Stimulated activated CD4-positive, alpha-beta T cell treated with anti-CD3 and anti-CD28 coated beads, Interleukin-1b, Interleukin-23, amount 100 ng/mL, for 24 hours (primary cell): ENCODE data around the gene BCR.

Experiments
- DNase-seq, 4 experiments: peaks; one replicate each; pipeline ENCODE4 v3.0.0-alpha.2; 2020; ENCODE audit warnings: low read depth in 4 of 4, low spot score in 1 of 4

Gene BCR

DNA sequence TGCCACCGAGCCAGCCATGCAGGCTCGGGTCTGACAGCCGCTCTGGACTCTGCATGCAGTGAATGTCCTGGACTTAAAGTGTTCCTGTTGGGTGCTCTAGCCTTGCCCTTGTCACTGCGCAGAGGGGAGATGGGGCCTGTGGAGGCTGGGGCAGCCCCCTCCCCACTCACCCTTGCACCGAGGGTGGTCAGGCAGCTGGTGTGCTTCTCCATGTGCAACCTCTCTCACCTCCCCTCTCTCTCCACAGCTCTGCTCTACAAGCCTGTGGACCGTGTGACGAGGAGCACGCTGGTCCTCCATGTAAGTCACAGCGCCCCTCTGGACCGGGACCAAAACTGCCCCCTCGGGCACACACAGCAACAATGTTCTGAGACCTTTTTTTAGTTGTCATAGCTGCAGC, 92.5 kb downstream of the BCR start:
- DNase-seq: no peak

DNA sequence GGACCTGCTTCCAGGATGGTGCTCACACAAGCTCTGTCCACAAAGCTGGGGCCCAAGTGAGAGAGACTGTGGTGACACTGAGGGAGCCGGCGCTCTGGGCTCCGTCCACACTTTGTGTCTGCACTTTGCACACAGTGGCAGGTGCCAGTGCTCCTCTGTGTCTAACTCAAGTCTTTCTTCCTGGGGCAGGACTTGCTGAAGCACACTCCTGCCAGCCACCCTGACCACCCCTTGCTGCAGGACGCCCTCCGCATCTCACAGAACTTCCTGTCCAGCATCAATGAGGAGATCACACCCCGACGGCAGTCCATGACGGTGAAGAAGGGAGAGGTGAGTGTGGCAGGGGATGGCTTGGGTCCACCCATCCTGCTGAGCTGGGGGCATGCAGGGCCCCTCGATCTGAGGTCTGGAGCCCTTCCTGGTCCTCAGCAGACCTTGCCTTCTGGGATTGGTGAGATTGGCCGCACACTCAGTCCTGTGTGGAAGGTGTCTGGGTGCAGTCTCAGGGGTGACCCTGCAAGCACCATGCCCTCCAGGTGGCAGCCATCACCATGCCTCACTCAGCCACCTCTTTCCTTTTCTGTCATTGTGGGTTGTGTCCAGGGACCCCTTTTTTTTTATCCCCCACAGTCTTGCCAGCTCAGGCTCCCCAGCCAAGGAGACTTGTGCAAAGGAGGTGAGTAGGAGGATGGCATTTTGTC, 93.3 kb downstream of the BCR start:
- DNase-seq: no peak

DNA sequence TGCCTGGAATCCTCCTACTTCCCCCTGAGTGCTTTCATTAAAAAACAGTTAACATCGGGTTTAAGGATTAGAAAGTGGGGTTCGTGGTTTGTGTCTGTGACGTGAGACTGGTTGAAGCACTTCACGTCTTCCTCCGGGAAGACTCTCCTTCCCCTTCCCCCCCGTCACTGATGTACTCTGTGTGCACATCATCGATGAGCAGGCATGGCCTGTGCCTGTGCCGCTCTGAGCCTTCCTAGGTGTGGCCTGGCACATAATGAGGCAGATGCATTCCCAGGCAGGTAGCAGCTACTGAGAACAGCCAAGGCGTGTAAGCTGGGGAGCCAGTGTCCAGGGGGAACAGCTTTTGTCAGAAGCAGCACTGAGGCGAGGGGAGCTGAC, 93.8 kb downstream of the BCR start:
- DNase-seq: no peak

DNA sequence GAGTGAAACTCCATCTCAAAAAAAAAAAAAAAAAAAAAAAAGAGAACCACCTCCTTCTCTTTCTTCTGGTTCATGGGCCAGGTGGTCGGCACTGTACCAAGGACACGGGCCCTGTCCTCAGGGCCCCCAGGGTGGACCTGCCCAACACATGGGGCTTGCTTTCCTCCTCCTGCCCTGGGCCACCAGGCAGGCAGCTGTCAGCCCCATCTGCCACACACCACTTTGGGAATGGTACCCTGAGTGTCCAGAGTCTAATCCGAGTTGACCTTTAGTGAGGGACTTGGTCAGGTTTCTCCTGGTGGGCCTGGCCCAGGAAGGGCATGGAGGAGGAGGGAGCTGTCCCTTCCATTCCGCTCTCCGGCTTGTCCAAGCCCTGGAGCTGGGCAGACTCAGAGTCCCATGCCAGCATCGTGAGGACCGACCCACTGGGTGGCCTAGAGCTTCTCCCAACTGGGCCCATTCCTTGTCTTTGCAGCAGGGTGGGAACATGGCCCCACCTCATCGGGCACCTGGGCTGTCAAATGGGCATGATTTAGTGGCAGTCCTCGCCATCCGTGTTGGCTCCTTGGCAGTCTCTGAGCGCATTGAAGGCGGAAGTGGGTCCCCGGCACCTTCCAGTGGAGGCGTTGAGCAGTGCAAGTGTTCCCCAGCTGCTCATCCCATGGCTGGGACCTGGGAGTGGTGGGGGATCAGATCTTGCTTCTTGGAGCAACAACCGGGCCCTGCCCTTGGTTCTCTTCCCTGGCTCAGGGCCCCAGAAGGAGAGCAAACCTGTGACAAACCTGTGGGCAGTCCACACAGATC, 94.8 kb downstream of the BCR start:
- DNase-seq: no peak

DNA sequence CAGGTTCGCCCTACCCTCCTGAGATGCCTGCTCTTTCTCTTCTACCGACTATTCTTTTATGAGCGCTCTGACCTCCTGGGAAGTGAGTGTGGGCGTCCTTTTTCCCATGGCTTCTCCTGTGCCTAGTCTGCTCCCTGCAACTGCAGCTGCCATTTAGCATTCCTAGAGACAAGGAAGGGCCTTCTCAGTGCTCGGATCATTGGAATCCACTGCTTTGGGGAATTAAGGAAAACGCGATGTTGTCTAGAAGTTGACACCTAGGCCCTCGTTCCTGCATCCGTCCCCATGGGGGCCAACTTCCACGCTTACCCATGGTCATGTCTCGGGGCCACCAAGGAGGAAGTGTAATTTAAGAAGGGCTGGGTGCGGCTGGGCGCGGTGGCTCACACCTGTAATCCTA, 95.4 kb downstream of the BCR start:
- no peak for DNase-seq

DNA sequence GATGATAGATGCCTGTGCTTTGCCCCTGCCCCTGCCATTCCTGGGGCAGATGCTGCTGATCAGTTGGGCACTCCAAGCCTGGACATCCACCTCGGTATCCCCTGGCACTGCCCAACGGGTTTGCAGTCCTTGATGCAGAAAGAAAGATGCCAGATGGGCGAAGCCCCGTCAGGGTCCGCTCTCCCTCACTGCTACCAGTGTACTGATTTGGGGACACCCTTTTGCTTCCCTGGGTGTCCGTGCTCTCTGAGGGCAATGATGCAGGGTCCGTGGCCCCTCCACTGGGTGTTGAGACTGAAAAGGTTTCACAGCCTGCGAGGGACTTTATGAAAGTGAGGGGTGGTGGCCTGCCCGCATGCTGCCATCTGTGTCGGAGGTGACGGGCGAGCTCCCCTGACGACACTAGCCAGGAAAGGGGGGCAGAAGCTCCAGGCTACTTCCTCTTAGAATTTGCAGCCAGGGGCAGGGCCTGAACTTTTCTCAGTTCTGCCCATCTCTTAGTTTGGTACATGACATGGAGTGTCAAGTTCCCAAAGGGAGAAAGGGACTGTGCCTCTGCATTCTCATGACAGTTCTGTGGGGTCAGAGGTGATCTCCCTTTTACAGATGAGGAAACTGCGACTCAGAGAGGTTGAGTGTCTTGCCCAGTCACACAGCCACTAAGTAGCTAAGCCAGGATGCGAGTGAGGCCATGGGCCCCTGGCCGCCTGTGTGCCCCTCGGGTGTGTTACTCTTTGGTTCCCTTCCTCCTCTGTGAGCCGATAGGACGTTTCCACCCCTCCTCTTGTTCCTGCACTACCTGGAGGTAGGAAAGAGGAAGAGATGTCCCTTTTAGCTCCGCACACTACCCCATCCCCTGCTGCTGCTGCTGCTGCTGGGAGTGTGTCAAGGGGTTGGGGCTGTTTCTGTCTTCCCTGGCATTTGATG, 96.6 kb downstream of the BCR start:
- DNase-seq: no peak

DNA sequence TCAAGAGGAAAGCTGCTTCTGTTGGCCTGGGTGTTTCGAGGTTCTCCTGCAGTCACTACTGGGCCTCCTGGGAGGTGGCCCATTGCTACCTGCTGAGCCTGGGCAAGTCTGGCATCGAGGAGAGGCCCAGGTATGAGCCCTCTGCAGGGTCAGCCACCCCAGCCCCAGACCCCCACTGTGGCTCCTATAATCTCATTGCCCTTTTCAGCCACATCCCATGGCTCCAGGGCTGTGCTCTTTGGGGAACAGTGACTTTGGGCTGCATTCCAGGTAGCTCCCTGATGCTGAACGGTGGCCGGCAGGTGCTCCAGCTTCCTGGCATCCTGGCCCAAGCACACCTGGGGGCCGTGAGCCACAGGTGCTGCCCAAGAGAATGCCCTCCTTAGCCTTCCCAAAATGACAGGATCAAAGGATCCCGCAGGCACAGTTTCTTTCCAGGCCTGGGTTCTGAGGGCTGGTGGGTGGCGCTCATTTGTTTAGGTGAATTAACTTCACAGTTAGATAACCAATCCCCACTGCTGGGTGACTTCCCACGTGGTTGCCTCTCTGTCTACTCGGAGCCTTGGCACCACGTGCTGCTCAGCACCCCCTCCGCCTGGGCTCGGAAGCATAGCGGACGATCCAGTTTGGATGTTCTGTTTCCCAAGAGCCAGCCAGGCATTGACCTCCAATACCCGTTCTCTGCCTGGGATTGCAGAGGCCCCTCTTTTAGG, 97.4 kb downstream of the BCR start:
- no peak for DNase-seq

DNA sequence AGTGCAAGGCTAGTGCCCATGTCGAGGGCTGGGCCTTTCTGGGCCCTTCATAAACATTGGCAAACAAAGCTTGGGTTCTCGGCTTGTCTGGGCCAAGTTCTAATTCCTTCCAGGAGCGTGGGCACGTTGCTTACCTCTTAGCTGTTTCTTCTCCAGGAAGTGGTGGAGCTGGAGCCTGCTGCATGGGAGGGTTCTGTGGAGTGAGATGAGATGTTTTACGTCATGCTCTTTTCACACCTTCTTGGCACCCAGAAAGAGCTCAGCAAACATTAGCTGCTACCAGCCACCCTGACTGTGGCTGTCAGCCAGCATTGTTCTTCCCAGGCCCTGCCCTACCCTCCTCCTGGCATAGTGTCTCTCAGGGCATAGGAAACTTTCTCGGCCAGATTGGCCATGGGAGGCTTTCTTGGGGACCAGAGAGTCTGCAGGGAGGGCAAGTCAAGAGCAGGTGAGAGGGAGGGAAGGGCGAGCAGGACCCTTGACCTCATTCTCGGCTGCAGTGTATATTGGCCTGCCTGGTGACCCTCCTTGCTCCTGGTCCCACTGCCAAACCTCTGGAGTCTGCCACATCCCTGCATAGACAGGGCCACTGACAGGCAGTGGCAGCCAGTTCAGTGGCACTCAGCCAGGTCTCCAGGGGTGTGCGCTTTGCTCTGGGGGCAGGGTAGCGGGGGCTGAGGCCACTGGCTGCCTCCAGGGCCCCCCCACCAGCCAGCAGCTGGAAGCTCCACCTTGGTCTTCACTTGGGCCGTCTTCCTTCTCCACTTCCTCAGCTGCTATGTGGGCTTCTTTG, 98.8 kb downstream of the BCR start:
- DNase-seq: no peak

DNA sequence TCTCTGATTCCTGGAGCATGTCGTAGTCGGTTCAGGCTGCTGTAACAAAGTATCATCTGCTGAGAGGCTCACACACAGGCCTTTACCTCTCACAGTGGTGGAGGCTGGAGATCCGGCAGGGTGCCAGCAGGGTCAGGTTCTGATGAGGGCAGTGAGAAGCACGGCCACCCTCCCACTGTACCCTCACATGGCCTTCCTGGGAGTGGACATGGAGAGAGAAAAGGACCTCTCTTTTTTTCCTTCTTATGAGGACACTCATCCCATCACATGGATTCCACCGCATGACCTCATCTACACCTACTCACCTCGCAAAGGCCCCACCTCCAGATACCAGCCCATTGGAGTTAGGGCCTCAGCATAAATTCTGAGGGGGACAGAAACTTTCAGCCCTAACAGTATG, 99.5 kb downstream of the BCR start:
- DNase-seq: no peak

DNA sequence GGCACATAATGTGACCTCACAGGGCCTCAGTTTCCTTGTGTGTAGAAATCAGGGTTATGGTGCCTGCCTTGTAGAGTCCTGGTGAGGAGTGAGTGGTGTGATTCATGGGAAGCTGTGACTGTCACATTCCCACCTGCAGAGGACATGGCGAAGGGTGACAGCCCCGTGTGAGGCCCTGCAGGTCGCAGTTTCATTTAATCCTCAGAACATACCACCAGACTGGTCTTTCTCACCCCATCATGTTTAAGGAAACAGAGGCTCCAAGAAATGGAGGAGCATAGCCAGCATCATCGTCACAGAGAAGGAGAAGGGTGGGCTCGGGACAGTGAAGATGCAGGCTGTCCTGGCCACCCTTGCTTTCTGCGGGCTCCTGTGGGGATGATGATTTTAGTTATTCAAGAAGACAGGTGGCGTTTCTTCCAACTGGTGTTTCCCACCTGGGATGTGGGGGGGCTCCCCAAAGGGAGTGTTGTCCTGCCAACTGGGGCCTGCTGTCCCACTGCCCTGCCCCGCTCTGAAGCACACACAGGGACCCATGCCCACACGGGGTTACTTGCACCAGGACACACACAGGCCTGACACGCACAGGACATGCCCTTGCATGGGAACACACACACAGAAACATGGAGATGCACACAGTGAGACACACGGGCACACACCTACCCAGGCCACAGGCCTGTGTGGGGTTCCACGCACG, 100.2 kb downstream of the BCR start:
- DNase-seq: no peak

DNA sequence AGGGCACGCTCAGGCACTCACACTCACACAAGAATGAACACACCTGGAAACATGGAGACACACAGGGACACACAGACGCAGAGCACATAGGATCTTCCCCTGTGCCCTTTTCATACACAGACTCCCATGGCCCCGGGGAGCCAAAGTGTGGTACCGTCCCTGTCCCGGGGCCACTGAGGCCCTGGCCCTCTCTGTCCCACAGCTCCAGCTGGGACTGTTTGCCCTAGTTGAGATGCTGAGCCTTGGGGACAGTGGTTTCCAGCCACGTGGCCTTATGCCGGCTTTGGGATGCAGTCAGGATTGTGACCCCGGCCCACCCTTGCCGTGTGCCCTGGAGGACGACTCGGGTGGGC, 100.7 kb downstream of the BCR start:
- DNase-seq: no peak

DNA sequence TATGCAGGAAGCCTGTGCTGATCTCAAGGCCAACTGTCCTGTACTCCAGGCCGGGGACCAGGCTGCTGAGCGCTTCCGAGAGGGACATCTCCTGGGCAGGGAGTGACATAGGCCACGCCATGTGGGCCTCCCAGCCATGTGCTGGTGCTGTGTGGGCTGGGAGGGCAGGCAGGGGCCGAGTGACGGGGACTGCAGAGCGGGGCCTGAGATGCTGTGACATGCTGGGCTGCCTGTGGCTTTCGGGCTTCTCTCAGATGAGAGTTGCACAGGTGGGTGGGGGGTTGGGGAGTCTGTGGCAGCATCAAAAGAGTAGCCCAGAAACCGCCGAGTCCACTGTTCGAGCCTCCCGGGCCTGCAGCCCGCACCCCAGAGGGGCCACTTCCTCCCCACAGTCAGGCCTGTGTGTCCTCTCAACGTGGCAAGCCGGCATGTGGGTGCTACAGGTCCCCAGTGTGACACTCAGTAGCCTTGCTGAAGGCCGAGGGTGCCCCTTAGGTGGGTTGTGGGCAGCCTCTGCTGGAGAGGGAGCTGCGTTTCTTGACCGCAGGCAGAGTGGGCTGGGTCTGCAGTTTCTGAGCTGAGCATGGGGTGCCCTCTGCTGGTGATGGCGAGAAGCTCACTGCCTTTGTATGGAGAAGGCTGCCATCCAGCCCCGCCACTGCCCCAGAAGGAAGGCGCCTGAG, 101.2 kb downstream of the BCR start:
- peak; percentile 57 to 77 (median 68) for DNase-seq

DNA sequence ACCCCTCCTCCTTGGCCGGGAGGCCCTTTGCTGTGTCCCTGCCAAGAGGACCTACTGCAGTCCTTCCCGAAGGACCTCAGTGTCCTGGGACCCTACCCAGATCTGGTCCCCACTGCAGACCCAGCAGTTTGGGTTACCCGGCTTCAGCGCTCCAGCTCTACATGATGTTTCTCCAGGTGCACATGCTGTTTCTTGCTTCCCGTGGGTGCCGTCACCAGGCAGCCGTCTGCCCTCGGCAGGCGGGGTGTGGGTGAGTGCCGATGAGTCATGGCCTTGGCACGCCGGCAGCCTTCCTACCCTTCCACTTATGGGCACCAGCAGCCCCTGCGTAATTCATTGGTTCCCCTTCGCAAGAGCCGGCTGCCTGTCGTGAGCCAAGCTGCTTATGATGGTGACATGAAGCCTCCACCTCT, 101.8 kb downstream of the BCR start:
- DNase-seq: no peak

DNA sequence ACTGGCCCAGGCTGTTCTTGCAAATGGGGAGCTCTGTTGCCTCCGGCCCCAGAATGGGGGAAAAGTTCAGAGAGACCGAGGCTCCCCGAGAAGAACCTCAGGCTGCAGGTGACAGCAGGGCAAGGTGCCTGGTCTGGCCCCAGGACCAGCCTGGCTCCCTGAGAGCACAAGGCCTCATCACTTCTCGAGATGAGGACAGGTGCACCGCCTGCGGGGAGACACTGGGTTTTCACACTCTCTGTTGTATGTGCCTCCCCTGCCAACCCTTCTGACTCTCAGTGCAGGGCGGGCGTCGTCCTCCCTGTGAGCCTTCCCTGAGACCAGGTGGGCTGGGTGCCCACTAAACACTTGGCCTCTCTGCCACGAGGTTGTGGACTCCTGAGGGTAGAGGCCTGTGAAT, 102.2 kb downstream of the BCR start:
- no peak for DNase-seq

DNA sequence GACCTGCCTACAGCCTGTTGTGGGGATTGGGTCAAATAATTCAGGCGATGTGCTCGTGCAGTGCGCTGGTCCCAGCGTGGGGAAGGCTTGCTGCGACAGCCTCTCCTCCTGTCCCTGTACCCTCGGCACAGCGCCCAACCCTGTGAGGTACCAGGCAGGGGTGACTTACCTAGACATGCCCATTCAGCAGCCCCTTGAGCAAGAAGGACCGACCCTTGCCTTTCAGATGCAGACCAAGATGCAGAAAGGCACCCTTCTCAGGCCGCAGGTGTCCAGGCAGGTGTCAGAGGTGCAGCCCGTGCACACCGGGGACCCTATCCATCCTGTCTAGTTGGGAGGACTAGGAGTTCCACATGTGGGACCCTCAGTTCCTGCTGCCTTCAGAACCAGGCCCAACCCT, 102.7 kb downstream of the BCR start:
- DNase-seq: no peak

DNA sequence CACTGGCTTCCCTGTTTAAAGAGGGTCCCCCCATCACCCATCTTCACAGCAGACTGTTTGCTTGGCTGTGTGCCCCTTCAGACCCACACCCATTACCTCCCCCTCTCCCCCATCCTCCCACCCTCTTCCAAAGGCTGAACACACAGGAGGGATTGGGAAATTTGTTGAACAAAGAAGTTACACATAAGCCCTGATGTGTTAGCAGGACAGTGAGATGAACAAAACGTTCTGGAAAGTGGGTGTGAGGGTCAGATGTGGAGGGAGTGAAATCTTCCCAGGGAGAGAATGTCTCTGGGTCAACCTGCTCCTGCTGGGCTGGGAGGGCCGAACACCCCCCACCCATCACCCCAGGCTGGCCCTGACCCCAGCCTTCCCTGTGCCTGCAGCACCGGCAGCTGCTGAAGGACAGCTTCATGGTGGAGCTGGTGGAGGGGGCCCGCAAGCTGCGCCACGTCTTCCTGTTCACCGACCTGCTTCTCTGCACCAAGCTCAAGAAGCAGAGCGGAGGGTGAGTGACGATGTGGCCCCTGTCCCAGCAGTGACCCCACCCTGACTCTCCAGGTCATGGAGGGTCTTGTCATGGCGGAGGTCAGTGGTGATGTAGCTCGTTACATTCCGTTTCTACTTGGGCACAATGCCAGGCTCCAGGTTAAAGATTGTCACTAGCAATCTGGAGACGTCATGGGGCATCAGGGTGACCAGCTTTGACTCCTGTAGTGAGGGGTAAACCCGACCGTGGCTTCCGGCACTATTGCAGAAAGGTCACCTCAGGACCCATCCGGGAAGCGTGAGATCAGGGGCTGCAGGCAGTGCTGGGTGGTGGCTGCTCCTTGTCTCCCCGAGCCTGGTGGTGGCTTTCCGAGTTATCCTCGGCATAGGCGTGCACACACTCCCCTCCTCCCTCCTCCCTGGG, 103.5 kb downstream of the BCR start:
- DNase-seq: no peak

DNA sequence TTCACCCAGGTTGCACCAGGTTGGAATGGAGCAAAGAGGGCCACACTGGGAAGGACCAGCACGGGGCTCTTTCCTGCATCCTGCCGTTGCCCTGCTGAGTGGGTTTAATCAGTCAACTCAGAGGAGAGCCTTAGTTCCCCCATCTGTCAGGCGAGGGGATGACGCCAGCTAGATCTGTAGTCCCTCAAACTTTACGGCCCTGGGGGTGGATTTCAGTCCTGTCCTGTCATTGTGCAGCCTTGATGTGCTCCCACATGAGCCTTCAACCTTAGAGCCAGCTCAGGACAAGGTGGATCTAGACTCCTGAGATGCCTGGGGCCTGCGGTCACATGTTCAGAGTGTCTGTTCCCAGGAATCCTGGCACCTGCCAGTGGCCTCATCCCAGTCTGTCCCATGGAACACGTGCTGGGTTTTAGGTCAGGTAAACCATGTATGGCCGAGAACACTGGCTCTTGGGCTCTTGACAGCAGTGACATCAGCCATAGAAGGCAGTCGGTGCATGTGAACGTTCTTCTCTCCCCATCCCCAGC, 104.3 kb downstream of the BCR start:
- DNase-seq: no peak

DNA sequence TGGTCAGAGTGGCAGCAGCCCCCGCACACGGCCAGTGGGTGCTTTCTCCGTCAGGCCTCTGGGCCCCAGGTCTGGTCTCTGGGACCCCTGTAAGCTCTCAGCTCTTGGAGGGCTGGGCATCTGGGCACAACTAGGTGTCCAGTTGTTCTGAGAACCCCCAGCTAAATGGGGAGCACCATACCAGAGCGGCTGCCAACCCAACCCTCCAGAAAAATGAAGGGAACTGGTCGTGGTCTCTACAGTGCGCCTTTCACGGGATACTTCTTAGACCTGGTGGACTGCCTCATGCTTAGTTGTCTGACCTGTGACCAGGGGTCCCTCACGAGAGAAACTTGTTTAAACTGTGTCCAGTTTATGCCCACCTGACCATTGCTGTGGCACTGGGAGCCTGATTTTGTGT, 104.9 kb downstream of the BCR start:
- no peak for DNase-seq
